ENCODE results near the gene MRPS10.

The MRPS10 gene

GRCh38 chr6:42259841-42260395 lies 42.3 kb upstream of the MRPS10 start:
- no peak for TF ChIP-seq ZFP30 (CRISPR knock-in tag; IDR thresholded peaks at IDR 0.05)
- no peak for TF ChIP-seq GLIS3 (CRISPR knock-in tag; IDR thresholded peaks at IDR 0.05)
- TF ChIP-seq CREB5 (CRISPR knock-in tag; IDR thresholded peaks at IDR 0.05; ENCODE audit: low read depth) = no peak
- no peak for TF ChIP-seq POU6F1 (CRISPR knock-in tag; IDR thresholded peaks at IDR 0.05; ENCODE audit: borderline replicate concordance, low read depth)
- TF ChIP-seq, protein P1, sequence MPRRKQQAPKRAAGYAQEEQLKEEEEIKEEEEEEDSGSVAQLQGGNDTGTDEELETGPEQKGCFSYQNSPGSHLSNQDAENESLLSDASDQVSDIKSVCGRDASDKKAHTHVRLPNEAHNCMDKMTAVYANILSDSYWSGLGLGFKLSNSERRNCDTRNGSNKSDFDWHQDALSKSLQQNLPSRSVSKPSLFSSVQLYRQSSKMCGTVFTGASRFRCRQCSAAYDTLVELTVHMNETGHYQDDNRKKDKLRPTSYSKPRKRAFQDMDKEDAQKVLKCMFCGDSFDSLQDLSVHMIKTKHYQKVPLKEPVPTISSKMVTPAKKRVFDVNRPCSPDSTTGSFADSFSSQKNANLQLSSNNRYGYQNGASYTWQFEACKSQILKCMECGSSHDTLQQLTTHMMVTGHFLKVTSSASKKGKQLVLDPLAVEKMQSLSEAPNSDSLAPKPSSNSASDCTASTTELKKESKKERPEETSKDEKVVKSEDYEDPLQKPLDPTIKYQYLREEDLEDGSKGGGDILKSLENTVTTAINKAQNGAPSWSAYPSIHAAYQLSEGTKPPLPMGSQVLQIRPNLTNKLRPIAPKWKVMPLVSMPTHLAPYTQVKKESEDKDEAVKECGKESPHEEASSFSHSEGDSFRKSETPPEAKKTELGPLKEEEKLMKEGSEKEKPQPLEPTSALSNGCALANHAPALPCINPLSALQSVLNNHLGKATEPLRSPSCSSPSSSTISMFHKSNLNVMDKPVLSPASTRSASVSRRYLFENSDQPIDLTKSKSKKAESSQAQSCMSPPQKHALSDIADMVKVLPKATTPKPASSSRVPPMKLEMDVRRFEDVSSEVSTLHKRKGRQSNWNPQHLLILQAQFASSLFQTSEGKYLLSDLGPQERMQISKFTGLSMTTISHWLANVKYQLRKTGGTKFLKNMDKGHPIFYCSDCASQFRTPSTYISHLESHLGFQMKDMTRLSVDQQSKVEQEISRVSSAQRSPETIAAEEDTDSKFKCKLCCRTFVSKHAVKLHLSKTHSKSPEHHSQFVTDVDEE (CRISPR knock-in tag; IDR thresholded peaks at IDR 0.05) = no peak
- no peak for ATAC-seq

- ATAC-seq = no peak
- TF ChIP-seq ZNF8 (CRISPR knock-in tag; IDR thresholded peaks at IDR 0.05) (no peak), PPARA (CRISPR knock-in tag; IDR thresholded peaks at IDR 0.05; ENCODE audit: borderline replicate concordance) (no peak), ISL1 (CRISPR knock-in tag; IDR thresholded peaks at IDR 0.05) (no peak), ARNTL (CRISPR knock-in tag; IDR thresholded peaks at IDR 0.05; ENCODE audit: borderline replicate concordance, low read depth) (no peak)
Observed at GRCh38 chr6:42259286-42259685, 41.6 kb upstream of the MRPS10 start.

GRCh38 chr6:42257614-42258013 lies 40.0 kb upstream of the MRPS10 start:
- ATAC-seq = no peak

GRCh38 chr6:42257063-42257462 lies 39.4 kb upstream of the MRPS10 start:
- ATAC-seq = no peak
- TF ChIP-seq TOX (CRISPR knock-in tag; IDR thresholded peaks at IDR 0.05; ENCODE audit: borderline replicate concordance) (no peak), TCF4 (CRISPR knock-in tag; IDR thresholded peaks at IDR 0.05; ENCODE audit: borderline replicate concordance) (no peak), PPARA (CRISPR knock-in tag; IDR thresholded peaks at IDR 0.05; ENCODE audit: borderline replicate concordance) (no peak), ZFP30 (CRISPR knock-in tag; IDR thresholded peaks at IDR 0.05) (no peak)

More at GRCh38 chr6:42257614-42258013, 40.0 kb upstream of the MRPS10 start:
- TF ChIP-seq ZC3H10 (CRISPR knock-in tag; IDR thresholded peaks at IDR 0.05) = no peak
- TF ChIP-seq, protein P1 (CRISPR knock-in tag; IDR thresholded peaks at IDR 0.05) = no peak
- no peak for TF ChIP-seq ZFP30 (CRISPR knock-in tag; IDR thresholded peaks at IDR 0.05)
- no peak for TF ChIP-seq PPARA (CRISPR knock-in tag; IDR thresholded peaks at IDR 0.05; ENCODE audit: borderline replicate concordance)
- TF ChIP-seq TCF4 (CRISPR knock-in tag; IDR thresholded peaks at IDR 0.05; ENCODE audit: borderline replicate concordance) = no peak
- TF ChIP-seq ISL1 (CRISPR knock-in tag; IDR thresholded peaks at IDR 0.05) = no peak
- no peak for TF ChIP-seq ZFP3 (CRISPR knock-in tag; IDR thresholded peaks at IDR 0.05)
- TF ChIP-seq BACH2 (CRISPR knock-in tag; IDR thresholded peaks at IDR 0.05; ENCODE audit: borderline replicate concordance) = no peak
- TF ChIP-seq ZNF565 (CRISPR knock-in tag; conservative IDR thresholded peaks at IDR 0.05; ENCODE audit: low read depth) = no peak
- TF ChIP-seq CREB5 (CRISPR knock-in tag; IDR thresholded peaks at IDR 0.05; ENCODE audit: low read depth) = no peak
- no peak for TF ChIP-seq RARB (CRISPR knock-in tag; IDR thresholded peaks at IDR 0.05)
- TF ChIP-seq TOX (CRISPR knock-in tag; IDR thresholded peaks at IDR 0.05; ENCODE audit: borderline replicate concordance) = no peak

All from SK-N-SH treated with all-trans-retinoic acid at 6 μM for 48 hours (cell line).